Hindlimb muscle (tissue), 1 donor: ENCODE data around the gene PALD1. TPM values are rescaled to one million over a fixed set of nuclear protein-coding genes. Genes with fewer than 3 reads are reported as not detected.

Experiments used
- DNase-seq: peaks from one replicate; pipeline ENCODE4 v3.0.0-alpha.2; 2013
- polyA plus RNA-seq: library from polyadenylated mRNA; unstranded; fragments of 120-200 nt; gene quantifications from one replicate; pipeline ENCODE4 v1.2.1, GENCODE V29; 2013; ENCODE audit not compliant: insufficient read length

Gene PALD1
- polyA plus RNA-seq, 1 donor, result 22.7 TPM

GRCh38 chr10:70507966-70508365 is 29.4 kb downstream of the PALD1 start:
- no peak for DNase-seq

- DNase-seq, result peak; percentile 64
Measured at GRCh38 chr10:70508912-70509756, 30.6 kb downstream of the PALD1 start.

- no peak for DNase-seq
Measured at GRCh38 chr10:70509757-70510147, 31.2 kb downstream of the PALD1 start.

GRCh38 chr10:70510453-70510852 is 31.9 kb downstream of the PALD1 start:
- DNase-seq, result no peak

- DNase-seq, result no peak
Measured at GRCh38 chr10:70510904-70511303, 32.3 kb downstream of the PALD1 start.

GRCh38 chr10:70512149-70512639 is 33.6 kb downstream of the PALD1 start:
- DNase-seq, result no peak

GRCh38 chr10:70513848-70514309 is 35.3 kb downstream of the PALD1 start:
- DNase-seq, result no peak

- DNase-seq, result no peak
Measured at GRCh38 chr10:70514591-70514990, 36.0 kb downstream of the PALD1 start.

GRCh38 chr10:70515035-70515667 is 36.6 kb downstream of the PALD1 start:
- no peak for DNase-seq

- DNase-seq, result no peak
Measured at GRCh38 chr10:70518695-70519094, 40.1 kb downstream of the PALD1 start.

GRCh38 chr10:70523057-70523456 is 44.5 kb downstream of the PALD1 start:
- DNase-seq, result no peak

- DNase-seq, result no peak
Measured at GRCh38 chr10:70523549-70523948, 45.0 kb downstream of the PALD1 start.

- no peak for DNase-seq
Measured at GRCh38 chr10:70528314-70528713, 49.7 kb downstream of the PALD1 start.

- no peak for DNase-seq
Measured at GRCh38 chr10:70528741-70529362, 50.3 kb downstream of the PALD1 start.

GRCh38 chr10:70529848-70530247 is 51.3 kb downstream of the PALD1 start:
- no peak for DNase-seq

GRCh38 chr10:70530315-70530714 is 51.7 kb downstream of the PALD1 start:
- no peak for DNase-seq

GRCh38 chr10:70532554-70533188 is 54.1 kb downstream of the PALD1 start:
- DNase-seq, result no peak

GRCh38 chr10:70533189-70533558 is 54.6 kb downstream of the PALD1 start:
- no peak for DNase-seq

- no peak for DNase-seq
Measured at GRCh38 chr10:70534281-70534680, 55.7 kb downstream of the PALD1 start.

- DNase-seq, result no peak
Measured at GRCh38 chr10:70535001-70535400, 56.4 kb downstream of the PALD1 start.

GRCh38 chr10:70535451-70535850 is 56.9 kb downstream of the PALD1 start:
- no peak for DNase-seq

- DNase-seq, result no peak
Measured at GRCh38 chr10:70536196-70536861, 57.8 kb downstream of the PALD1 start.
